ENCODE results near the gene SIRPB2.

SIRPB2 gene

DNA sequence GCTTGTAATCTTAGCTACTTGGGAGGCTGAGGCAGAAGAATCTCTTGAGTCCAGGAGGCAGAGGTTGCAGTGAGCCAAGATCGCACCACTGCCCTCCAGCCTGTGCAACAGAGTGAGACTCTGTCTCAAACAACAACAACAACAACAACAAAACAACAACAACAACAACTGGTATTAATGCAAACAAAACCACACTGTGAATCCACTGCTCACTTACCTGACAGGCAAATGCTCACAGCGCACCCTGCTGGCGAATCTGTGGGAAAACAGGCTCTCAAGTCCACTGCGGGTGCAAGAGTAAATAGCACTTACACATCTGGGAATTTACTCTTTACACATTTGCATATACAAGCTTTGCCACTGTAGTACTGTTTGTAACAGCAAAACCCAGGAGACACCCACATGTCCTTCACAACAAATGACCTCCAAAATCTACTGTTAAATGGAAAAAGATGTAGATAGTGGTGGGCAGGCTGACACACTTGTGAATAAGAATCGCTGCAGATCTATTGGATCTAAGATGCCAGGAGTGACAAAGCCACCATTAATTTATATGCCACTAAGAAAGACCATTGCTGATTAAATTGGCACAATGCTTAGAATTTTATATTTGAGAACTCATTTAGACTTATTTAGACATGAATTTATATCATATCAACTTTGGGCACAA, 53.9 kb downstream of the SIRPB2 start:
- no peaks in the 10 kb centered on the region for H4K20me1 ChIP-seq (ENCODE audit: control insufficient read depth, insufficient read depth, low read depth, low read length)
- peaks cover 66% of the 10 kb centered on the region for H3K4me1 ChIP-seq (ENCODE audit: control insufficient read depth, low read length)
- H3K27ac ChIP-seq (ENCODE audit: low read depth, low read length) = no peak overlapping the region
- H3K9me2 ChIP-seq (replicated peaks; ENCODE audit: control insufficient read depth, low read length) = no peaks in the 10 kb centered on the region
- TF ChIP-seq EZH2phosphoT487 (IDR thresholded peaks at IDR 0.05; ENCODE audit: borderline replicate concordance, low read length) = no peak
- TF ChIP-seq, protein P1, sequence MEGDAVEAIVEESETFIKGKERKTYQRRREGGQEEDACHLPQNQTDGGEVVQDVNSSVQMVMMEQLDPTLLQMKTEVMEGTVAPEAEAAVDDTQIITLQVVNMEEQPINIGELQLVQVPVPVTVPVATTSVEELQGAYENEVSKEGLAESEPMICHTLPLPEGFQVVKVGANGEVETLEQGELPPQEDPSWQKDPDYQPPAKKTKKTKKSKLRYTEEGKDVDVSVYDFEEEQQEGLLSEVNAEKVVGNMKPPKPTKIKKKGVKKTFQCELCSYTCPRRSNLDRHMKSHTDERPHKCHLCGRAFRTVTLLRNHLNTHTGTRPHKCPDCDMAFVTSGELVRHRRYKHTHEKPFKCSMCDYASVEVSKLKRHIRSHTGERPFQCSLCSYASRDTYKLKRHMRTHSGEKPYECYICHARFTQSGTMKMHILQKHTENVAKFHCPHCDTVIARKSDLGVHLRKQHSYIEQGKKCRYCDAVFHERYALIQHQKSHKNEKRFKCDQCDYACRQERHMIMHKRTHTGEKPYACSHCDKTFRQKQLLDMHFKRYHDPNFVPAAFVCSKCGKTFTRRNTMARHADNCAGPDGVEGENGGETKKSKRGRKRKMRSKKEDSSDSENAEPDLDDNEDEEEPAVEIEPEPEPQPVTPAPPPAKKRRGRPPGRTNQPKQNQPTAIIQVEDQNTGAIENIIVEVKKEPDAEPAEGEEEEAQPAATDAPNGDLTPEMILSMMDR (IDR thresholded peaks at IDR 0.05; ENCODE audit: low read depth, low read length, poor library complexity, severe bottlenecking) = peak; percentile 91
- H3K9me3 ChIP-seq (ENCODE audit: control insufficient read depth, insufficient read depth, low read length) = peaks cover 9% of the 10 kb centered on the region
- H3K4me2 ChIP-seq (ENCODE audit: low read length) = peak overlapping the region; percentile 40
- H3K27me3 ChIP-seq (ENCODE audit: control insufficient read depth, low read length) = no peaks in the 10 kb centered on the region
- H3K36me3 ChIP-seq (ENCODE audit: control insufficient read depth, low read length) = peaks cover 11% of the 10 kb centered on the region
- H3K4me3 ChIP-seq (ENCODE audit: low read length) = no peak overlapping the region
- no peaks in the 10 kb centered on the region for H3K79me2 ChIP-seq (ENCODE audit: control insufficient read depth, low read length)
- H3F3A ChIP-seq (ENCODE audit: control insufficient read depth, insufficient read depth) = peaks cover 8% of the 10 kb centered on the region

- H3K27me3 ChIP-seq (ENCODE audit: control insufficient read depth, low read length) = no peaks in the 10 kb centered on the region
- H3K36me3 ChIP-seq (ENCODE audit: control insufficient read depth, low read length) = 0 out of 2 replicates have a peak, but pooled peaks cover 5% of the 10 kb centered on the region
- no peak for TF ChIP-seq EZH2phosphoT487 (IDR thresholded peaks at IDR 0.05; ENCODE audit: borderline replicate concordance, low read length)
- no peak overlapping the region for H3K27ac ChIP-seq (ENCODE audit: low read depth, low read length)
- H3K4me3 ChIP-seq (ENCODE audit: low read length) = no peak overlapping the region
- peaks cover 77% of the 10 kb centered on the region for H3K4me1 ChIP-seq (ENCODE audit: control insufficient read depth, low read length)
- H3K9me2 ChIP-seq (replicated peaks; ENCODE audit: control insufficient read depth, low read length) = no peaks in the 10 kb centered on the region
- no peaks in the 10 kb centered on the region for H4K20me1 ChIP-seq (ENCODE audit: control insufficient read depth, insufficient read depth, low read depth, low read length)
- no peak overlapping the region for H3K4me2 ChIP-seq (ENCODE audit: low read length)
- H3F3A ChIP-seq (ENCODE audit: control insufficient read depth, insufficient read depth) = peaks cover 8% of the 10 kb centered on the region
- no peaks in the 10 kb centered on the region for H3K79me2 ChIP-seq (ENCODE audit: control insufficient read depth, low read length)
- H3K9me3 ChIP-seq (ENCODE audit: control insufficient read depth, insufficient read depth, low read length) = peaks cover 9% of the 10 kb centered on the region
Measured at GRCh38 chr20:1436263-1436662, 55.0 kb downstream of the SIRPB2 start.

DNA sequence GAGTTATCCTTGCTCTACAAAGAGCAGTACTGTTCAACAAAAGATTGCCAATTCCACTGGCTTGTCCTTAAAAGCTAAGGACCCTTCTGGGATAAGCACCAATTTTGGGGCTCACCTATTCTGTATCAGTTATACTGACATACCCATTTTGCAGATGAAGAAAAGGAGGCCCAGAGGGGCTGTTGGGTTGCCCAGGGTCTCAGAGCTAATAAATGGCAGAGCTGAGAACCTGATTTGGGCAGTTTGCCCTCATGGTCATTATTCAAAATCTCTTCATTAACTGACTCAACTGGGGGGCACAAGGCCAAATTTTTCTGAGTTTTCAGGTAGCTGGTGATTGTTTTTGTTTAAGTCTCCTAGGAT, 55.9 kb downstream of the SIRPB2 start:
- H3K9me2 ChIP-seq (replicated peaks; ENCODE audit: control insufficient read depth, low read length) = no peaks in the 10 kb centered on the region
- H4K20me1 ChIP-seq (ENCODE audit: control insufficient read depth, insufficient read depth, low read depth, low read length) = no peaks in the 10 kb centered on the region
- H3K79me2 ChIP-seq (ENCODE audit: control insufficient read depth, low read length) = no peaks in the 10 kb centered on the region
- H3K4me3 ChIP-seq (ENCODE audit: low read length) = peak overlapping the region; percentile 56
- no peaks in the 10 kb centered on the region for H3K27me3 ChIP-seq (ENCODE audit: control insufficient read depth, low read length)
- 0 out of 2 replicates have a peak, but pooled peaks cover 5% of the 10 kb centered on the region for H3K36me3 ChIP-seq (ENCODE audit: control insufficient read depth, low read length)
- H3F3A ChIP-seq (ENCODE audit: control insufficient read depth, insufficient read depth) = peaks cover 10% of the 10 kb centered on the region
- H3K4me2 ChIP-seq (ENCODE audit: low read length) = peak overlapping the region; percentile 62
- H3K27ac ChIP-seq (ENCODE audit: low read depth, low read length) = peak overlapping the region; percentile 67
- TF ChIP-seq, protein P1 (IDR thresholded peaks at IDR 0.05; ENCODE audit: low read depth, low read length, poor library complexity, severe bottlenecking) = no peak
- TF ChIP-seq EZH2phosphoT487 (IDR thresholded peaks at IDR 0.05; ENCODE audit: borderline replicate concordance, low read length) = no peak
- H3K4me1 ChIP-seq (ENCODE audit: control insufficient read depth, low read length) = peaks cover 85% of the 10 kb centered on the region
- peaks cover 9% of the 10 kb centered on the region for H3K9me3 ChIP-seq (ENCODE audit: control insufficient read depth, insufficient read depth, low read length)

DNA sequence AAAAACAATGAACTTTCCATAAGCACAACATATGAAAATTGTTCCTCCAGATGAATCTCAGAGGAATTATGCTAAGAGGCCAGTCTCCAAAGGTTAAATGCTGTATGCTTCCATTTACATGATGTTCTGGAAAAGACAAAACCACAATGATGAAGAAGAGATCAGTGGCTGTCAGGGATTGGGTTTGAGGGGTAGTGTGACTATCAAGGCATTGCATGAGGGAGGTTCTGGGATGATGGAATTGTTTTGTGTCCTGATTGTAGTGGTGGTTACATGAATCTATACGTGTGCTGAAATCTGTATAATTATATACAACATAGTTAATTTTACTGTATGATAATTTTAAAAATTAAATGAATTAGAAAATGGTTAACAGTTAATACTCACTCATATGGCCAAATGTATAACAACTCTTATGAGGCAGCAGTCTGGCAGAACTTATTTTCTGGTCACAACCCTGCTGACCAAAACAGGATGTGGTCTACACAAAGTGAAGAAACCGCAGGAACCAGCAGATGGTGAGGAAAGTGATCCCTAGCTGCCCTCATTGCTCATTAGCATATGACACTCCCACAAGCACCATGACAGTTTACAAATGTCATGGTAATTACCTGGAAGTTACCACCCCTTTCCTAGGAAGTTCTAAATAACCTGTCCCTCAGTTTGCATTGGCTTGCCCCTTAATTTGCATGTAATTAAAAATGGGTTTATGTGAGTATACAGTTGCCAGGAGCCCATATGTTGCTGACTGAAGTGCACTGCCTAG, 56.5 kb downstream of the SIRPB2 start:
- H3K27me3 ChIP-seq (ENCODE audit: control insufficient read depth, low read length) = no peaks in the 10 kb centered on the region
- 0 out of 2 replicates have a peak, but pooled peaks cover 5% of the 10 kb centered on the region for H3K36me3 ChIP-seq (ENCODE audit: control insufficient read depth, low read length)
- H4K20me1 ChIP-seq (ENCODE audit: control insufficient read depth, insufficient read depth, low read depth, low read length) = no peaks in the 10 kb centered on the region
- H3K9me3 ChIP-seq (ENCODE audit: control insufficient read depth, insufficient read depth, low read length) = peaks cover 9% of the 10 kb centered on the region
- no peaks in the 10 kb centered on the region for H3K9me2 ChIP-seq (replicated peaks; ENCODE audit: control insufficient read depth, low read length)
- TF ChIP-seq, protein P1 (IDR thresholded peaks at IDR 0.05; ENCODE audit: low read depth, low read length, poor library complexity, severe bottlenecking) = no peak
- TF ChIP-seq EZH2phosphoT487 (IDR thresholded peaks at IDR 0.05; ENCODE audit: borderline replicate concordance, low read length) = no peak
- H3K27ac ChIP-seq (ENCODE audit: low read depth, low read length) = peak overlapping the region; percentile 67
- H3F3A ChIP-seq (ENCODE audit: control insufficient read depth, insufficient read depth) = peaks cover 11% of the 10 kb centered on the region
- H3K4me3 ChIP-seq (ENCODE audit: low read length) = peak overlapping the region; percentile 56
- H3K4me2 ChIP-seq (ENCODE audit: low read length) = peak overlapping the region; percentile 62
- H3K79me2 ChIP-seq (ENCODE audit: control insufficient read depth, low read length) = no peaks in the 10 kb centered on the region
- peaks cover 85% of the 10 kb centered on the region for H3K4me1 ChIP-seq (ENCODE audit: control insufficient read depth, low read length)

Data from DOHH2 (cell line).